SK-N-SH (cell line): Measurements from ENCODE around the gene GAS7. TPM values are rescaled to one million over a fixed set of nuclear protein-coding genes. Genes with fewer than 3 reads are reported as not detected.

Source experiments
- CTCF ChIA-PET: fragments of 300-600, 350-600 bp; formaldehyde crosslinking; extraction: SDS; loops from one replicate; lab custom pipeline; 2021; lab: Yijun Ruan, JAX
- POLR2A ChIA-PET: fragments of 350-600 bp; sonication (Branson Sonifier 250); formaldehyde crosslinking; extraction: SDS; loops from one replicate; lab custom pipeline; 2020; ENCODE audit warnings: antibody characterized with exemption, inconsistent platforms; lab: Yijun Ruan, JAX
- DNase-seq: peaks from one replicate; pipeline ENCODE4 v3.0.0; 2012
- H2AFZ ChIP-seq: fragments of 200-600 bp; sonication (generic); 2 replicates; pipeline ENCODE4 v1.8.1; 2016; ENCODE audit warnings: antibody characterized with exemption, mild to moderate bottlenecking, low read depth
- H3F3A ChIP-seq: fragments of 200-600 bp; sonication (generic); replicated peaks from 2 replicates; pipeline ENCODE3; 2016; ENCODE audit warnings: antibody characterized with exemption, mild to moderate bottlenecking; ENCODE audit not compliant: insufficient read depth
- H3K27ac ChIP-seq, 2 experiments: fragments of 200-500 bp in 1 of 2; fragments of 200-600 bp in 1 of 2; sonication (Bioruptor generic) in 1 of 2; sonication (generic), shearing (Covaris generic) in 1 of 2; 2 replicates each; pipeline versions ENCODE4 v1.5.1 to v1.6.1; 2014 to 2016; ENCODE audit warnings: low read depth in 2 of 2, inconsistent platforms in 1 of 2, low read length in 1 of 2, mild to moderate bottlenecking in 1 of 2, mixed read lengths in 1 of 2
- H3K27me3 ChIP-seq: fragments of 200-600 bp; sonication (generic), shearing (Covaris generic); 2 replicates; pipeline ENCODE4 v1.6.1; 2016; ENCODE audit warnings: mixed run types; ENCODE audit not compliant: insufficient read depth
- H3K36me3 ChIP-seq, 2 experiments: fragments of 200-500 bp in 1 of 2; fragments of 200-600 bp in 1 of 2; sonication (Bioruptor generic) in 1 of 2; sonication (generic) in 1 of 2; replicated peaks in 1 of 2; 2 replicates each; pipeline versions ENCODE3 to v1.5.1; 2014 to 2016; ENCODE audit warnings: low read length in 1 of 2, mild to moderate bottlenecking in 1 of 2; ENCODE audit not compliant: insufficient read depth in 2 of 2, control insufficient read depth in 1 of 2
- H3K4me1 ChIP-seq, 2 experiments: fragments of 200-500 bp in 1 of 2; fragments of 200-600 bp in 1 of 2; sonication (Bioruptor generic) in 1 of 2; sonication (generic), shearing (Covaris generic) in 1 of 2; 2 replicates each; pipeline versions ENCODE4 v1.5.1 to v1.6.1; 2014 to 2016; ENCODE audit warnings: low read depth in 1 of 2, low read length in 1 of 2, mixed run types in 1 of 2; ENCODE audit not compliant: insufficient read depth in 2 of 2, control insufficient read depth in 1 of 2
- H3K4me2 ChIP-seq: fragments of 200-600 bp; sonication (generic), shearing (Covaris generic); 2 replicates; pipeline ENCODE4 v1.6.1; 2017; ENCODE audit warnings: mixed run types
- H3K4me3 ChIP-seq, 2 experiments: fragments of 200-500 bp in 1 of 2; fragments of 200-600 bp in 1 of 2; sonication (Bioruptor generic) in 1 of 2; sonication (generic), shearing (Covaris generic) in 1 of 2; 2 replicates each; pipeline versions ENCODE4 v1.5.1 to v1.8.1; 2014 to 2016; ENCODE audit warnings: low read depth in 2 of 2, inconsistent platforms in 1 of 2, low read length in 1 of 2, mild to moderate bottlenecking in 1 of 2, mixed read lengths in 1 of 2, moderate library complexity in 1 of 2
- H3K79me2 ChIP-seq: fragments of 200-600 bp; sonication (generic); 2 replicates; pipeline ENCODE4 v1.8.1; 2017; ENCODE audit warnings: mild to moderate bottlenecking; ENCODE audit not compliant: insufficient read depth
- H3K9ac ChIP-seq: fragments of 200-600 bp; sonication (generic); 2 replicates; pipeline ENCODE4 v1.6.1; 2017; ENCODE audit warnings: mixed run types
- H3K9me2 ChIP-seq: fragments of 200-600 bp; sonication (generic); 2 replicates; pipeline ENCODE4 v1.6.1; 2017; ENCODE audit warnings: mixed run types
- H3K9me3 ChIP-seq: fragments of 200-600 bp; sonication (generic); 2 replicates; pipeline ENCODE4 v1.6.1; 2017; ENCODE audit warnings: mixed run types, mild to moderate bottlenecking, moderate library complexity
- H4K20me1 ChIP-seq: fragments of 200-600 bp; sonication (generic); 2 replicates; pipeline ENCODE4 v1.6.1; 2017; ENCODE audit warnings: mild to moderate bottlenecking, mixed run types; ENCODE audit not compliant: insufficient read depth
- CHD2 ChIP-seq: fragments of 150-350 bp; IDR thresholded peaks from 2 replicates; pipeline ENCODE4 v1.6.1; 2018; ENCODE audit warnings: low read length; ENCODE audit not compliant: partially characterized antibody
- EP300 ChIP-seq, 2 experiments: IDR thresholded peaks; 2 replicates each; pipeline versions ENCODE4 v1.4.0 to v1.6.1; 2012; ENCODE audit warnings: borderline replicate concordance in 1 of 2, low read depth in 1 of 2, low read length in 1 of 2
- EZH2phosphoT487 ChIP-seq: fragments of 200-600 bp; sonication (generic); IDR thresholded peaks from 2 replicates; pipeline ENCODE4 v1.6.1; 2017; ENCODE audit warnings: low read depth, mixed run types, mild to moderate bottlenecking, antibody characterized with exemption, moderate library complexity, borderline replicate concordance
- JUND ChIP-seq: IDR thresholded peaks from 2 replicates; pipeline ENCODE4 v1.4.0; 2012
- NFIC ChIP-seq: IDR thresholded peaks from 2 replicates; pipeline ENCODE4 v1.4.0; 2012; ENCODE audit warnings: borderline replicate concordance
- POLR2AphosphoS5 ChIP-seq: IDR thresholded peaks from 2 replicates; pipeline ENCODE4 v1.6.1; 2012; ENCODE audit warnings: low read depth, low read length
- RAD21 ChIP-seq: IDR thresholded peaks from 2 replicates; pipeline ENCODE4 v1.6.1; 2012; ENCODE audit warnings: mild to moderate bottlenecking, low read length
- RCOR1 ChIP-seq: fragments of 150-350 bp; IDR thresholded peaks from 2 replicates; pipeline ENCODE4 v1.6.1; 2017; ENCODE audit warnings: antibody characterized with exemption, low read length
- SIN3A ChIP-seq: IDR thresholded peaks from 2 replicates; pipeline ENCODE4 v1.6.1; 2012; ENCODE audit warnings: low read depth, mild to moderate bottlenecking, low read length, moderate library complexity, borderline replicate concordance
- SMC3 ChIP-seq: IDR thresholded peaks from 2 replicates; pipeline ENCODE4 v1.6.1; 2012; ENCODE audit warnings: low read depth, low read length, improper control_type of control experiment
- TAF1 ChIP-seq: IDR thresholded peaks from 2 replicates; pipeline ENCODE4 v1.6.1; 2012; ENCODE audit warnings: low read depth, mild to moderate bottlenecking, low read length, moderate library complexity, borderline replicate concordance
- TCF12 ChIP-seq: IDR thresholded peaks from 2 replicates; pipeline ENCODE4 v1.4.0; 2012
- YY1 ChIP-seq: IDR thresholded peaks from 2 replicates; pipeline ENCODE4 v1.4.0; 2012; ENCODE audit warnings: low read depth, mild to moderate bottlenecking
- WGBS: methylation state at CpG from one replicate; pipeline ENCODE4 v1.1.6; 2017; ENCODE audit warnings: low lambda C conversion rate; 5-methylcytosine and 5-hydroxymethylcytosine counted together
- polyA plus RNA-seq, 3 experiments: library from polyadenylated mRNA; depleted of rRNA; stranded (reverse); fragments of >200 nt; gene quantifications; 2 replicates each; pipeline ENCODE4 v1.2.3, GENCODE V29; 2012
- TF ChIP-seq, protein P1 (sequence below): IDR thresholded peaks from 2 replicates; pipeline ENCODE4 v1.6.1; 2012; ENCODE audit warnings: mild to moderate bottlenecking, low read depth, low read length, moderate library complexity
- TF ChIP-seq, protein P2 (sequence below): fragments of 150-350 bp; IDR thresholded peaks from 2 replicates; pipeline ENCODE4 v1.6.1; 2017; ENCODE audit warnings: antibody characterized with exemption, low read length, low read depth, borderline replicate concordance
- TF ChIP-seq, protein P3 (sequence below): IDR thresholded peaks from 2 replicates; pipeline ENCODE4 v1.4.0; 2012; ENCODE audit warnings: low read depth, borderline replicate concordance

GAS7 gene
- polyA plus RNA-seq, 1 of the 3 experiments (the other 2 are of a cell fraction), result 0.12 TPM

- Histone ChIP-seq H3K79me2 (no peaks in the 10 kb centered on the region), H3K9me3 (no peaks in the 10 kb centered on the region), H3K27ac (no peak overlapping the region), H3K4me2 (no peak overlapping the region), H3K36me3 (no peaks in the 10 kb centered on the region), H3F3A (no peaks in the 10 kb centered on the region), H4K20me1 (no peaks in the 10 kb centered on the region), H3K4me3 (no peak overlapping the region), H3K4me1 (peaks cover 0 to 14% of the 10 kb centered on the region in 2 experiments; a peak in 1 of 4 replicates), H3K9me2 (no peaks in the 10 kb centered on the region), H3K9ac (no peak overlapping the region), H3K27me3 (no peaks in the 10 kb centered on the region; the same call in 1 of the 2 replicates), H2AFZ (no peak overlapping the region)
- 66% methylated on average over 14 of the region's 14 CpGs for WGBS
- CTCF ChIA-PET, result interaction anchor here (1.5 kb wide), 1 partner anchor 164 kb away, joined by 5 read pairs; no protein-coding TSS in a partner anchor
- no peak for DNase-seq
- TF ChIP-seq, protein P1, sequence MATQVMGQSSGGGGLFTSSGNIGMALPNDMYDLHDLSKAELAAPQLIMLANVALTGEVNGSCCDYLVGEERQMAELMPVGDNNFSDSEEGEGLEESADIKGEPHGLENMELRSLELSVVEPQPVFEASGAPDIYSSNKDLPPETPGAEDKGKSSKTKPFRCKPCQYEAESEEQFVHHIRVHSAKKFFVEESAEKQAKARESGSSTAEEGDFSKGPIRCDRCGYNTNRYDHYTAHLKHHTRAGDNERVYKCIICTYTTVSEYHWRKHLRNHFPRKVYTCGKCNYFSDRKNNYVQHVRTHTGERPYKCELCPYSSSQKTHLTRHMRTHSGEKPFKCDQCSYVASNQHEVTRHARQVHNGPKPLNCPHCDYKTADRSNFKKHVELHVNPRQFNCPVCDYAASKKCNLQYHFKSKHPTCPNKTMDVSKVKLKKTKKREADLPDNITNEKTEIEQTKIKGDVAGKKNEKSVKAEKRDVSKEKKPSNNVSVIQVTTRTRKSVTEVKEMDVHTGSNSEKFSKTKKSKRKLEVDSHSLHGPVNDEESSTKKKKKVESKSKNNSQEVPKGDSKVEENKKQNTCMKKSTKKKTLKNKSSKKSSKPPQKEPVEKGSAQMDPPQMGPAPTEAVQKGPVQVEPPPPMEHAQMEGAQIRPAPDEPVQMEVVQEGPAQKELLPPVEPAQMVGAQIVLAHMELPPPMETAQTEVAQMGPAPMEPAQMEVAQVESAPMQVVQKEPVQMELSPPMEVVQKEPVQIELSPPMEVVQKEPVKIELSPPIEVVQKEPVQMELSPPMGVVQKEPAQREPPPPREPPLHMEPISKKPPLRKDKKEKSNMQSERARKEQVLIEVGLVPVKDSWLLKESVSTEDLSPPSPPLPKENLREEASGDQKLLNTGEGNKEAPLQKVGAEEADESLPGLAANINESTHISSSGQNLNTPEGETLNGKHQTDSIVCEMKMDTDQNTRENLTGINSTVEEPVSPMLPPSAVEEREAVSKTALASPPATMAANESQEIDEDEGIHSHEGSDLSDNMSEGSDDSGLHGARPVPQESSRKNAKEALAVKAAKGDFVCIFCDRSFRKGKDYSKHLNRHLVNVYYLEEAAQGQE, result no peak
- TF ChIP-seq TAF1 (no peak), CHD2 (no peak), TCF12 (no peak), RAD21 (no peak), EZH2phosphoT487 (no peak), YY1 (no peak), EP300 (IDR thresholded peaks at IDR 0.05; ENCODE audit: borderline replicate concordance in 1 of 2, low read depth in 1 of 2, low read length in 1 of 2) (no peak), SMC3 (no peak), SIN3A (no peak), POLR2AphosphoS5 (no peak), RCOR1 (no peak), JUND (no peak), NFIC (no peak)
- TF ChIP-seq, protein P2, sequence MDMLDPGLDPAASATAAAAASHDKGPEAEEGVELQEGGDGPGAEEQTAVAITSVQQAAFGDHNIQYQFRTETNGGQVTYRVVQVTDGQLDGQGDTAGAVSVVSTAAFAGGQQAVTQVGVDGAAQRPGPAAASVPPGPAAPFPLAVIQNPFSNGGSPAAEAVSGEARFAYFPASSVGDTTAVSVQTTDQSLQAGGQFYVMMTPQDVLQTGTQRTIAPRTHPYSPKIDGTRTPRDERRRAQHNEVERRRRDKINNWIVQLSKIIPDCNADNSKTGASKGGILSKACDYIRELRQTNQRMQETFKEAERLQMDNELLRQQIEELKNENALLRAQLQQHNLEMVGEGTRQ, result no peak
- TF ChIP-seq, protein P3, sequence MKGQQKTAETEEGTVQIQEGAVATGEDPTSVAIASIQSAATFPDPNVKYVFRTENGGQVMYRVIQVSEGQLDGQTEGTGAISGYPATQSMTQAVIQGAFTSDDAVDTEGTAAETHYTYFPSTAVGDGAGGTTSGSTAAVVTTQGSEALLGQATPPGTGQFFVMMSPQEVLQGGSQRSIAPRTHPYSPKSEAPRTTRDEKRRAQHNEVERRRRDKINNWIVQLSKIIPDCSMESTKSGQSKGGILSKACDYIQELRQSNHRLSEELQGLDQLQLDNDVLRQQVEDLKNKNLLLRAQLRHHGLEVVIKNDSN, result no peak
- POLR2A ChIA-PET, result no interaction called here
Measured at GRCh38 chr17:10062691-10063385, 135.6 kb downstream of the GAS7 start.
